MG63 (cell line): ENCODE measurements around the gene CREG2. TPM values are rescaled to one million over a fixed set of nuclear protein-coding genes. Genes with fewer than 3 reads are reported as not detected.
A peak's percentile ranks its signal among the peaks of the same experiment; 100 is the strongest.

ENCODE experiments used
- DNase-seq: peaks from one replicate; pipeline ENCODE4 v3.0.0-alpha.2; 2020
- H3K27me3 ChIP-seq: fragments of 250-450 bp; sonication (Bioruptor Pico); 2 replicates; pipeline ENCODE4 v1.5.1; 2020; ENCODE audit warnings: mild to moderate bottlenecking, moderate library complexity
- H3K36me3 ChIP-seq: fragments of 250-450 bp; sonication (Bioruptor Pico); 2 replicates; pipeline ENCODE4 v1.5.1; 2020; ENCODE audit warnings: mild to moderate bottlenecking, moderate library complexity
- H3K4me3 ChIP-seq: fragments of 250-450 bp; sonication (Bioruptor Pico); 2 replicates; pipeline ENCODE4 v1.5.1; 2020; ENCODE audit warnings: mild to moderate bottlenecking, moderate library complexity
- H3K9me3 ChIP-seq: fragments of 250-450 bp; sonication (Bioruptor Pico); 2 replicates; pipeline ENCODE4 v1.5.1; 2020; ENCODE audit warnings: mild to moderate bottlenecking, moderate library complexity
- total RNA-seq: library from RNA; depleted of rRNA; stranded (reverse); fragments of >200 nt; shearing (Covaris generic); gene quantifications from 2 replicates; pipeline ENCODE4 v1.2.3, GENCODE V29; 2014; ENCODE audit warnings: low replicate concordance

Gene CREG2
- total RNA-seq, 1 experiment from 2014 or later, result not detected

GRCh38 chr2:101415220-101415619 is 27.9 kb upstream of the CREG2 start:
- Histone ChIP-seq H3K36me3 (no peaks in the 10 kb centered on the region), H3K27me3 (no peaks in the 10 kb centered on the region), H3K9me3 (no peaks in the 10 kb centered on the region), H3K4me3 (no peak overlapping the region)
- DNase-seq, result no peak

- no peak for DNase-seq
- no peaks in the 10 kb centered on the region for H3K9me3 ChIP-seq
- H3K27me3 ChIP-seq, result no peaks in the 10 kb centered on the region
- H3K36me3 ChIP-seq, result no peaks in the 10 kb centered on the region
- H3K4me3 ChIP-seq, result no peak overlapping the region
Observed at GRCh38 chr2:101412092-101412694, 24.9 kb upstream of the CREG2 start.

GRCh38 chr2:101410746-101411145 is 23.4 kb upstream of the CREG2 start:
- no peak overlapping the region for H3K4me3 ChIP-seq
- H3K36me3 ChIP-seq, result no peaks in the 10 kb centered on the region
- DNase-seq, result no peak
- no peaks in the 10 kb centered on the region for H3K27me3 ChIP-seq
- H3K9me3 ChIP-seq, result no peaks in the 10 kb centered on the region

GRCh38 chr2:101410114-101410513 is 22.8 kb upstream of the CREG2 start:
- Histone ChIP-seq H3K9me3 (no peaks in the 10 kb centered on the region), H3K36me3 (no peaks in the 10 kb centered on the region), H3K27me3 (no peaks in the 10 kb centered on the region), H3K4me3 (no peak overlapping the region)
- no peak for DNase-seq

- Histone ChIP-seq H3K27me3 (no peaks in the 10 kb centered on the region), H3K4me3 (no peak overlapping the region), H3K36me3 (no peaks in the 10 kb centered on the region), H3K9me3 (no peaks in the 10 kb centered on the region)
- no peak for DNase-seq
Observed at GRCh38 chr2:101409699-101410098, 22.4 kb upstream of the CREG2 start.

- Histone ChIP-seq H3K4me3 (no peak overlapping the region), H3K27me3 (no peaks in the 10 kb centered on the region), H3K9me3 (no peaks in the 10 kb centered on the region), H3K36me3 (no peaks in the 10 kb centered on the region)
- no peak for DNase-seq
Observed at GRCh38 chr2:101408925-101409324, 21.6 kb upstream of the CREG2 start.

- Histone ChIP-seq H3K27me3 (no peaks in the 10 kb centered on the region), H3K36me3 (no peaks in the 10 kb centered on the region), H3K4me3 (no peak overlapping the region), H3K9me3 (no peaks in the 10 kb centered on the region)
- no peak for DNase-seq
Observed at GRCh38 chr2:101405351-101405899, 18.1 kb upstream of the CREG2 start.

GRCh38 chr2:101403745-101404144 is 16.4 kb upstream of the CREG2 start:
- Histone ChIP-seq H3K36me3 (no peaks in the 10 kb centered on the region), H3K4me3 (no peak overlapping the region), H3K9me3 (no peaks in the 10 kb centered on the region), H3K27me3 (no peaks in the 10 kb centered on the region)
- no peak for DNase-seq

GRCh38 chr2:101402630-101403029 is 15.3 kb upstream of the CREG2 start:
- H3K36me3 ChIP-seq, result no peaks in the 10 kb centered on the region
- no peak for DNase-seq
- no peaks in the 10 kb centered on the region for H3K27me3 ChIP-seq
- H3K4me3 ChIP-seq, result no peak overlapping the region
- H3K9me3 ChIP-seq, result no peaks in the 10 kb centered on the region

- Histone ChIP-seq H3K27me3 (no peaks in the 10 kb centered on the region), H3K9me3 (no peaks in the 10 kb centered on the region), H3K4me3 (no peak overlapping the region), H3K36me3 (no peaks in the 10 kb centered on the region)
- DNase-seq, result no peak
Observed at GRCh38 chr2:101401906-101402305, 14.6 kb upstream of the CREG2 start.

GRCh38 chr2:101401326-101401665 is 14.0 kb upstream of the CREG2 start:
- H3K4me3 ChIP-seq, result no peak overlapping the region
- H3K27me3 ChIP-seq, result no peaks in the 10 kb centered on the region
- DNase-seq, result no peak
- H3K9me3 ChIP-seq, result no peaks in the 10 kb centered on the region
- no peaks in the 10 kb centered on the region for H3K36me3 ChIP-seq

- Histone ChIP-seq H3K27me3 (no peaks in the 10 kb centered on the region), H3K36me3 (no peaks in the 10 kb centered on the region), H3K9me3 (no peaks in the 10 kb centered on the region), H3K4me3 (no peak overlapping the region)
- DNase-seq, result no peak
Observed at GRCh38 chr2:101400506-101401325, 13.4 kb upstream of the CREG2 start.

GRCh38 chr2:101400048-101400447 is 12.7 kb upstream of the CREG2 start:
- Histone ChIP-seq H3K36me3 (no peaks in the 10 kb centered on the region), H3K27me3 (no peaks in the 10 kb centered on the region), H3K9me3 (no peaks in the 10 kb centered on the region), H3K4me3 (no peak overlapping the region)
- DNase-seq, result no peak

GRCh38 chr2:101399021-101399799 is 11.9 kb upstream of the CREG2 start:
- no peak overlapping the region for H3K4me3 ChIP-seq
- no peak for DNase-seq

GRCh38 chr2:101398116-101398821 is 11.0 kb upstream of the CREG2 start:
- Histone ChIP-seq H3K9me3 (no peaks in the 10 kb centered on the region), H3K4me3 (no peak overlapping the region), H3K36me3 (no peaks in the 10 kb centered on the region), H3K27me3 (no peaks in the 10 kb centered on the region)
- no peak for DNase-seq

More at GRCh38 chr2:101399021-101399799, 11.9 kb upstream of the CREG2 start:
- Histone ChIP-seq H3K27me3 (no peaks in the 10 kb centered on the region), H3K36me3 (no peaks in the 10 kb centered on the region), H3K9me3 (no peaks in the 10 kb centered on the region)

GRCh38 chr2:101396316-101396717 is 9.0 kb upstream of the CREG2 start:
- Histone ChIP-seq H3K36me3 (no peaks in the 10 kb centered on the region), H3K27me3 (no peaks in the 10 kb centered on the region), H3K4me3 (no peak overlapping the region), H3K9me3 (no peaks in the 10 kb centered on the region; the same call in 1 of the 2 replicates)
- peak; percentile 56 for DNase-seq
